Measurements from ENCODE around the gene LCA5.
"Not testable (repeated sequence)": the region's sequence is repeated elsewhere in the genome, so short reads cannot be mapped to it uniquely, and the experiment has no call there.

The LCA5 gene

GRCh38 chr6:79463621-79464050 lies 73.6 kb downstream of the LCA5 start:
- DNase-seq, result no peak

GRCh38 chr6:79461205-79461604 lies 76.0 kb downstream of the LCA5 start:
- no peak for DNase-seq

GRCh38 chr6:79455446-79455845 lies 81.8 kb downstream of the LCA5 start:
- DNase-seq, result no peak

GRCh38 chr6:79453558-79454042 lies 83.6 kb downstream of the LCA5 start:
- no peak for DNase-seq

- DNase-seq, result no peak
Measured at GRCh38 chr6:79450984-79451383, 86.2 kb downstream of the LCA5 start.

- DNase-seq, result no peak
Measured at GRCh38 chr6:79446006-79446405, 91.2 kb downstream of the LCA5 start.

GRCh38 chr6:79443876-79444275 lies 93.4 kb downstream of the LCA5 start:
- not testable (repeated sequence) for DNase-seq

GRCh38 chr6:79441192-79441591 lies 96.0 kb downstream of the LCA5 start:
- DNase-seq, result no peak

GRCh38 chr6:79440598-79440997 lies 96.6 kb downstream of the LCA5 start:
- no peak for DNase-seq

GRCh38 chr6:79438030-79438429 lies 99.2 kb downstream of the LCA5 start:
- DNase-seq, result no peak

GRCh38 chr6:79436241-79436640 lies 101.0 kb downstream of the LCA5 start:
- no peak for DNase-seq

- DNase-seq, result no peak
Measured at GRCh38 chr6:79435746-79436145, 101.5 kb downstream of the LCA5 start.

All from NCI-H1092 treated with DMSO at 0.1 percent for 48 hours (cell line).